Activated CD4-positive, alpha-beta memory T cell treated with anti-CD3 and anti-CD28 coated beads for 36 hours (primary cell): ENCODE measurements around the gene MAGEA2. TPM values are rescaled to one million over a fixed set of nuclear protein-coding genes. Genes with fewer than 3 reads are reported as not detected.
"Not testable (repeated sequence)": the region's sequence is repeated elsewhere in the genome, so short reads cannot be mapped to it uniquely, and the experiment has no call there.

Experiments
- CTCF ChIA-PET: fragments of 350-600 bp; sonication (Branson Sonifier 250); formaldehyde crosslinking; loops from one replicate; lab custom pipeline; 2021; ENCODE audit warnings: antibody characterized with exemption, inconsistent platforms; lab: Charles Lee
- POLR2A ChIA-PET: fragments of 350-600 bp; sonication (Branson Sonifier 250); formaldehyde crosslinking; loops from one replicate; lab custom pipeline; 2021; ENCODE audit warnings: antibody characterized with exemption; lab: Charles Lee
- DNase-seq: peaks from one replicate; pipeline ENCODE4 v3.0.0-alpha.2; 2020
- H3K27ac Mint-ChIP-seq: one replicate; pipeline ENCODE4 v1.8.0; 2021; ENCODE audit warnings: mixed read lengths
- H3K27me3 Mint-ChIP-seq: one replicate; pipeline ENCODE4 v1.8.0; 2021; ENCODE audit warnings: mixed read lengths
- H3K36me3 Mint-ChIP-seq: one replicate; pipeline ENCODE4 v1.8.0; 2021; ENCODE audit warnings: mixed read lengths
- H3K4me1 Mint-ChIP-seq: one replicate; pipeline ENCODE4 v1.8.0; 2021; ENCODE audit warnings: low read depth, mixed read lengths
- H3K4me3 Mint-ChIP-seq: one replicate; pipeline ENCODE4 v1.8.0; 2021; ENCODE audit warnings: mild to moderate bottlenecking, mixed read lengths
- H3K9me3 Mint-ChIP-seq: one replicate; pipeline ENCODE4 v1.8.0; 2021; ENCODE audit warnings: mixed read lengths
- intact Hi-C: fragments of 100-400 bp; cut with micrococcal nuclease; formaldehyde crosslinking; loops from one replicate; pipeline ENCODE4 v1.15.1; 2023
- total RNA-seq, 2 experiments: library from RNA; stranded (reverse); gene quantifications; one replicate each; pipeline ENCODE4 v1.2.3, GENCODE V29; 2021

The MAGEA2 gene, protein sequence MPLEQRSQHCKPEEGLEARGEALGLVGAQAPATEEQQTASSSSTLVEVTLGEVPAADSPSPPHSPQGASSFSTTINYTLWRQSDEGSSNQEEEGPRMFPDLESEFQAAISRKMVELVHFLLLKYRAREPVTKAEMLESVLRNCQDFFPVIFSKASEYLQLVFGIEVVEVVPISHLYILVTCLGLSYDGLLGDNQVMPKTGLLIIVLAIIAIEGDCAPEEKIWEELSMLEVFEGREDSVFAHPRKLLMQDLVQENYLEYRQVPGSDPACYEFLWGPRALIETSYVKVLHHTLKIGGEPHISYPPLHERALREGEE
- not detected for total RNA-seq

DNA sequence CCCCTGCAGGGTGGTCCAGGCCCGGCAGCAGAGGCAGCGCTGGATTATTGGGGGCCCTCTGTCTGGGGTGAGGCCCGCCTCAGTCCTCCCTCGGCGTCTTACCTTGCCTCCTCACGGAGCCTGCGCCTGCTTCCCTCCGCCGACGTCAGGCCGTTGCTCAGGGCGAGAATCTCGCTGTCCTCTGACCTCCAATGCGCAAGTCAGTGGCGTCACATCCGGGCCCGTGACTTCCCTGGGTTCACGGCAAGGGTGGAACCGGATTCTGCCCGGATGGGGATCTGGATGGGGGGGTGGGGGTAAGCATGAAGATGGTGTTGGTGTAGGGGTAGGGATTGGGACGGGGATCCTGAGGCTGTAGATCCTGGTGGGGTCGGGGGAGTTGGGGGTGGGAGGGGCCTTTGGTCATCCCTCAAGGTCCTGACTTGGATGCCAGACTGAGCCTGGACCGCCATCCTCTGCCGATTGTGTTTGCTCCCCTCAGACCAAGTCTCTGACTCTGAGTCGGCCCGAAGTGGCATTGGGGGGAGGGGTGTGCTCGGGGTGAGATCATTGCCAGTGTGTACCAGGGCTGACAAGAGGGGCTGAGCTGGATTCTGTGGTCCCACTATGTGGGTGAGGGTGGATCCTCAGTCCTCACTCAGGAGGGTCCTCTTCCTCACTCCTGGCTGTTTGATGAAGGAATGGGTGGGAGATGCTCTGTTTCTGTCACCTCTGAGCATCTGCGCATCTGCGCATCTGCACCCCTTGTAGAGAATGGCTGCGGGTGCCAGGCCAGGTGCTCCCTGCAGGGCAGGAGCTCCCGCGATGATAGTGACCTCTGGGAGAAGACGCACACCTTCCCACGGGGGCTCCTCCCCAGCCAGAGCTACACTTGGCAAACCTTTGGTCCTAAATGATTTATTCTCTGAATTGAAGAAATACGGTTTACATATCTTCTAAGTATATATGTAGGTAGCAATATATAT is at the start of gene MAGEA2:
Gene MAGEA2 (minus strand): TSS at position 157 of the 965 bp plus-strand sequence. CDS start 2,479 bp downstream, outside the sequence.
- H3K9me3 Mint-ChIP-seq, intact Hi-C loops, H3K4me1 Mint-ChIP-seq, H3K27ac Mint-ChIP-seq, H3K27me3 Mint-ChIP-seq, POLR2A ChIA-PET, H3K4me3 Mint-ChIP-seq, CTCF ChIA-PET, DNase-seq, H3K36me3 Mint-ChIP-seq: not testable (repeated sequence)

DNA sequence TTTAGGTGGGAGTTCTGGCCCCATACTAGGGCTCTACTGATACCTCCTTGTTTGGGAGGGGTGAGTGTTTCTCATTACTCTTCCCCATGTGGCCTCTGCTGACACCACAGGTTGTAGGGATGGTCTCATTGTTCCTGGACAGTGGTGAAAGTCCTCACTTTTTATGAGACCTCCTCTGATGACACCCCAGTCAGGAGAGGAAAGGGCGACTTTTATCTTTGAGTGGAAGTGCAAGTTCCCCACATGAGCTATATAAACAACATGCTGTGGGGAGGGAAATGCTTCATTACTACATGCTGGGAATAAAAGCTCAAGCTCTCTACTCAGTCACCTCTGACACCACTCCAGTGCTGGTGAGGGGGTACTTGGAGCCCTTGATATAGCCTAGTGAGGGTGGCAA is 45.3 kb upstream of the MAGEA2 start:
- no peak overlapping the region for H3K4me3 Mint-ChIP-seq
- intact Hi-C loops, result no loop called here
- H3K36me3 Mint-ChIP-seq, result no peaks in the 10 kb centered on the region
- ChIA-PET POLR2A (no interaction called here), CTCF (no interaction called here)
- no peaks in the 10 kb centered on the region for H3K9me3 Mint-ChIP-seq
- no peak for DNase-seq
- H3K27ac Mint-ChIP-seq, result no peak overlapping the region
- no peaks in the 10 kb centered on the region for H3K4me1 Mint-ChIP-seq
- peaks cover 3% of the 10 kb centered on the region for H3K27me3 Mint-ChIP-seq

DNA sequence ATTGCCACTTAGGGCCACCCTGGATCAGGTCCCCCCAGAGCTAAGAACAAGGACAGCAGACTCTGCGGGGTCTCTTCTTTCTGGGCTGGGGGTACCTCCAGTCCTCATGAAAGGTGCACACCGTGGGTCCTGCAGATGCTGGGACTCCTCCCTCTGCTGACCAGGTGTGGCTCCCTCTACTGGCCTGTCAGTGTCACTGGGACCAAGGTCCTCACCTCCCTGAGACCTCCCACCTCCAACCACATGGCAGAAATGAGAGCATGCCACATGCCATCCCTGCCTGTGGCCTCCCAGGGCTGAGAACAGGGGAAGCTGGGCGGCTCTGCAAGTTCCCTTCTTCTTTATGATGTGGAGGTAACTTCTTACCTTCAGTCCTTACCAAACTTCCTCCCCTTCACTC is 33.4 kb upstream of the MAGEA2 start:
- H3K36me3 Mint-ChIP-seq, H3K27ac Mint-ChIP-seq, H3K4me3 Mint-ChIP-seq, POLR2A ChIA-PET, CTCF ChIA-PET, intact Hi-C loops, H3K9me3 Mint-ChIP-seq, DNase-seq, H3K4me1 Mint-ChIP-seq, H3K27me3 Mint-ChIP-seq: not testable (repeated sequence)

DNA sequence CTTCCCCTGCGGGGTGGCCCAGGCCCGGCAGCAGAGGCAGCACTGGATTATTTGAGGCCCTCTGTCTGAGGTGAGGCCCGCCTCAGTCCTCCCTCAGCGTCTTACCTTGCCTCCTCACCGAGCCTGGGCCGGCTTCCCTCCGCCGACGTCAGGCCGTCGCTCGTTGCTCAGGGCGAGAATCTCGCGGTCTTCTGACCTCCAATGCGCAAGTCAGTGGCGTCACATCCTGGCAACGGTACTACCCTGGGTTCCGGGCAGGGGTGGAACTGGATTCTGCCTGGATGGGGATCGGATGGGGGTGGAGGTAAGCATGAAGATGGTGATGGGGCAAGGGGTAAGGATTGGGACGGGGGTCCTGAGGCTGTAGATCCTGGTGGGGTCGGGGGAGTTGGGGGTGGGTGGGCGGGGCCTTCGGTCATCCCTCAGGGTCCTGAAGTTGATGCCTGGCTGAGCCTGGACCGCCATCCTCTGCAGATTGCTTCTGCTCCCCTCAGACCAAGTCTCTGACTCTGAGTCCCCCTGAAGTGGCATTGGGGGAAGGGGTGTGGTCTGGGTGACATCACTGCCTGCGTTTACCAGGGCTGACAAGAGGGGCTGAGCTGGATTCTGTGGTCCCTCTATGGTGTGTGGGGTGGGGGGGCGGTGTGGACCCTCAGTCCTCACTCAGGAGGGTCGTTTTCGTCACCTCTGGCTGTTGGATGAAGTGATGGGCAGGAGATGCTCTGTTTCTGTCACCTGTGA is 16.1 kb upstream of the MAGEA2 start, which contains the start of gene MAGEA6:
Gene MAGEA6 (minus strand): TSS at position 141 of the 741 bp plus-strand sequence. CDS start 2,039 bp downstream, outside the sequence.
- CTCF ChIA-PET, H3K36me3 Mint-ChIP-seq, H3K4me3 Mint-ChIP-seq, H3K9me3 Mint-ChIP-seq, POLR2A ChIA-PET, intact Hi-C loops, H3K27ac Mint-ChIP-seq, H3K4me1 Mint-ChIP-seq, DNase-seq, H3K27me3 Mint-ChIP-seq: not testable (repeated sequence)

DNA sequence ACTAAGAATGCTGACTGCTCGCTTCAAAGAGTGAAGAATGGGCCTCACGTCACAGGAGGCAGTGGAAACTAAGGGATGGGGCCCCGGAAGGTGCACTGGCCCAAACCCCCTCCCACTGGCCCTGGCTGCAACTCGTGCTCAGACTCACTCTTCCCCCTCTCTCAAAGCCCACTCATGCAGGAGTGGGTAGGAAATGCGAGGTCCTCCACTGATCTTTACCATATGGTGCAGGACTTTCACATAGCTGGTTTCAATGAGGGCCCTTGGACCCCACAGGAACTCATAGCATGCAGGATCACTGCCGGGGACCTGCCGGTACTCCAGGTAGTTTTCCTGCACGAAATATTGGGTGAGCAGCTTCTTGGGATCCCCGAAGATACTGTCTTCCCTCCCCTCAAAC is 12.9 kb upstream of the MAGEA2 start:
- DNase-seq, POLR2A ChIA-PET: not testable (repeated sequence)

DNA sequence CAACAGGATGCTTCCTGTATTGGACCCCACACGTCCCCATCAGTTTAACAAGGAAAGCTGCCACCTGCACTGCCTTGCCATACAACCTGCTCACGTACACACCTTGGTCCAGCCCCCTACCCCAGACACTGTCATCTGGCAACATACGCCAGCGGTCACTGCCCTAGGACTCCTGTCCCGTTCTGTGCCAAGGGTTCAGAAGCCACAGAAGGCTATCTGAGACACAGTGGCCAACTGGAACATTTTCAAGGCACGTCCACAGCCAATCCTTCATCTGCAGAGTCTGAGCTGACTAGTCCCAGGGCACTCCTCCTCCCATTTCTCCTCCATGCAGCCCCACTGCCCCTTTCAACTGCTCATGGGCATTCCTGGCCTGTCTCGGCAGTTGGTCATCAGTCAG is 7.9 kb upstream of the MAGEA2 start:
- DNase-seq, H3K4me1 Mint-ChIP-seq, H3K9me3 Mint-ChIP-seq, H3K36me3 Mint-ChIP-seq, H3K27ac Mint-ChIP-seq, intact Hi-C loops, H3K27me3 Mint-ChIP-seq, H3K4me3 Mint-ChIP-seq, POLR2A ChIA-PET, CTCF ChIA-PET: not testable (repeated sequence)

More for the DNA sequence above, 12.9 kb upstream of the MAGEA2 start:
- CTCF ChIA-PET, H3K4me3 Mint-ChIP-seq, H3K27me3 Mint-ChIP-seq, intact Hi-C loops, H3K4me1 Mint-ChIP-seq, H3K36me3 Mint-ChIP-seq, H3K27ac Mint-ChIP-seq, H3K9me3 Mint-ChIP-seq: not testable (repeated sequence)

DNA sequence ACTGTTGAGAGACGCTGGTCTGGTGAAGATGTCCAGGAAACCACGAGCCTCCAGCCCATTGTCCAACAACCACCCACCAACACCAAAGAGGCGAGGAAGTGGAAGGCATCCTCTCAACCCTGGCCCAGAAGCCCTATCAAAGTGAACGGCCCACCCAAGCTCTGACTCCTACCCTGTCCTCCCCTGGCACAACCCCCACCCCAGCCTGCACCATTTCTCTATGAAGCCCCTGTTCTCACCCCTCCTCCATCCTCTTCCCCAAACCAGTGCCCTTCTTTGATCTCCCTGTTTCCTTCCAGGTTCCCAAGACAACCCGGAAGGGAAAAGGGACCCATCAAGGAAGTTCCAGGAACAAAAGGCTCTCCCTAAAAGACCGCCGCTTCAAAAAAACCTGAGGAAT is 5.9 kb upstream of the MAGEA2 start:
- not testable (repeated sequence) for H3K4me3 Mint-ChIP-seq

DNA sequence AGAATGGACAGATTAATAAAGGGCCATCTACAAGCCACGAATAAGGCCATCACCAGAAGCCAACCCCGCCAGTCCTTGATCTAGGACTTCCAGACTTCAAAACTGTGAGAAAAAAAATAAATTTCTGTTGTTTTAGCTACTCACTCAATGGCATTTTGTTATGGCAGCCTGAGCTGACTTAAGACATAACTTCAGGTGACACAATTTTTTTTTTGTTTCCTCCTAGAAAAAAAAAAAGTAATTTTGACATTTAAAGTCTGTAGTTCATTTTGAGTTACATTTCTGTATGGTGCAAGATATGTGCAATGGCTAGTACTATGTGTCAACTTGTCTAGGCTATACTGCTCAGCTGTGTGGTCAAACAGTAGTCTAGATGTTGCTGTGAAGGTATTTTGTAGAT is 5.3 kb upstream of the MAGEA2 start, which contains the start of gene CSAG3:
Gene CSAG3 (plus strand): TSS at position 301 of the 400 bp plus-strand sequence.
- H3K4me1 Mint-ChIP-seq, H3K27me3 Mint-ChIP-seq, POLR2A ChIA-PET, H3K9me3 Mint-ChIP-seq, H3K27ac Mint-ChIP-seq, H3K36me3 Mint-ChIP-seq, intact Hi-C loops, H3K4me3 Mint-ChIP-seq, CTCF ChIA-PET, DNase-seq: not testable (repeated sequence)

More for the DNA sequence above, 5.9 kb upstream of the MAGEA2 start:
- DNase-seq, POLR2A ChIA-PET, H3K36me3 Mint-ChIP-seq, H3K4me1 Mint-ChIP-seq, intact Hi-C loops, H3K27ac Mint-ChIP-seq, H3K9me3 Mint-ChIP-seq, H3K27me3 Mint-ChIP-seq, CTCF ChIA-PET: not testable (repeated sequence)

DNA sequence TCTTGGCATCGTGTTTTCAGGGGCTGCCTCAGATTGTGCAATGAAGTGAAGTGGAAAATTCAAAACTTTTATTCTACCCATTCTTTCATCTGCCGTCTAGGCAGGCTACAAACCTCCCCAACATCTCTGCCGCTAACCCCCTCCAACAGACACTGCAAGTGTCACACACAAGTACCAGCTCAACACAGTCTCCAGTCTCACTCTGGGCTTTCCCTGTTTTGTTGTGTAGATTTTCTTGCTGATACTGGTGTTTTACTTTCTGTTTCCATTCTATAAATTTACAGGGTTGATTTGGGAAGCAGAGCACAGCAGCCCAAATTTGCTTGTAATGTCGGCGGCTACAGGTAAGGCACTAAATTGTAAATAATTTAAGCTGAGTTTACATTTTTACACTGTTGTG is 1.2 kb upstream of the MAGEA2 start:
- H3K27ac Mint-ChIP-seq, POLR2A ChIA-PET, H3K4me3 Mint-ChIP-seq, intact Hi-C loops, H3K27me3 Mint-ChIP-seq, H3K4me1 Mint-ChIP-seq, DNase-seq, H3K9me3 Mint-ChIP-seq, H3K36me3 Mint-ChIP-seq, CTCF ChIA-PET: not testable (repeated sequence)

DNA sequence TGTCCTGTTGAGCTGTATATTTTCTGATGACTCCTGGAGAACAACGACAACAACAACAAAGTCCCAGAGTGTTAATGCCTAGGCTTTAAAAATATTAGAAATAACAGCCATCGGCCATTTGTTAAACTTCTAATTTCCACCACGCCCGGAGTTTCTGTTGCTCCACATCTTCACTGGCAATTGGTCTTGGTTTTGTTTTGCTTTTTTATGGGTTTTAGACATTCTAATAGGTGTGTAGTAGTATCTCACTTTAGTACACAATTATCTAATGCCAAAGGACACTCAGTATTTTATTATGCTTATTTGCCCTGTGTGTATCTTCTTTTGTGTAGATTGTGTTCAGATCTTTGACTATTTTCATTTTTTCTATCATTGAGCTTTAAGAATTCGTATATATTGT is 15.1 kb downstream of the MAGEA2 start:
- no peak for DNase-seq
- no peak overlapping the region for H3K4me3 Mint-ChIP-seq
- H3K4me1 Mint-ChIP-seq, result no peaks in the 10 kb centered on the region
- intact Hi-C loops, result no loop called here
- no peaks in the 10 kb centered on the region for H3K27me3 Mint-ChIP-seq
- no peak overlapping the region for H3K27ac Mint-ChIP-seq
- ChIA-PET CTCF (no interaction called here), POLR2A (no interaction called here)
- H3K9me3 Mint-ChIP-seq, result no peaks in the 10 kb centered on the region
- H3K36me3 Mint-ChIP-seq, result no peaks in the 10 kb centered on the region

DNA sequence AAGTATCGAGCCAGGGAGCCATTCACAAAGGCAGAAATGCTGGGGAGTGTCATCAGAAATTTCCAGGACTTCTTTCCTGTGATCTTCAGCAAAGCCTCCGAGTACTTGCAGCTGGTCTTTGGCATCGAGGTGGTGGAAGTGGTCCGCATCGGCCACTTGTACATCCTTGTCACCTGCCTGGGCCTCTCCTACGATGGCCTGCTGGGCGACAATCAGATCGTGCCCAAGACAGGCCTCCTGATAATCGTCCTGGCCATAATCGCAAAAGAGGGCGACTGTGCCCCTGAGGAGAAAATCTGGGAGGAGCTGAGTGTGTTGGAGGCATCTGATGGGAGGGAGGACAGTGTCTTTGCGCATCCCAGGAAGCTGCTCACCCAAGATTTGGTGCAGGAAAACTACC is 17.1 kb downstream of the MAGEA2 start:
- H3K36me3 Mint-ChIP-seq, H3K4me3 Mint-ChIP-seq, POLR2A ChIA-PET, H3K27ac Mint-ChIP-seq, intact Hi-C loops, DNase-seq, CTCF ChIA-PET, H3K4me1 Mint-ChIP-seq, H3K27me3 Mint-ChIP-seq, H3K9me3 Mint-ChIP-seq: not testable (repeated sequence)
